Mesenchymal stem cell (in vitro differentiated cells and primary cell): ENCODE measurements around the gene ARHGAP15.

Source experiments
- DNase-seq: peaks from one replicate; pipeline ENCODE4 v3.0.0-alpha.2; 2013
- H2AFZ ChIP-seq: one replicate; pipeline ENCODE4 v1.6.1; 2013; ENCODE audit warnings: low read depth, mild to moderate bottlenecking, control low read depth, inconsistent platforms, low read length, moderate library complexity
- H2AK5ac ChIP-seq: 2 replicates; pipeline ENCODE4 v1.6.1; 2013; ENCODE audit warnings: low read length, moderate library complexity, mild to moderate bottlenecking, inconsistent platforms; ENCODE audit not compliant: severe bottlenecking
- H2BK120ac ChIP-seq: one replicate; pipeline ENCODE4 v1.6.1; 2013; ENCODE audit warnings: low read depth, mild to moderate bottlenecking, inconsistent platforms, low read length, moderate library complexity
- H2BK12ac ChIP-seq, 2 experiments: one replicate each; pipeline ENCODE4 v1.6.1; 2013; ENCODE audit warnings: inconsistent platforms in 2 of 2, low read length in 2 of 2, mild to moderate bottlenecking in 2 of 2, moderate library complexity in 2 of 2, control low read depth in 1 of 2
- H2BK15ac ChIP-seq: one replicate; pipeline ENCODE4 v1.6.1; 2013; ENCODE audit warnings: mild to moderate bottlenecking, low read depth, inconsistent platforms; ENCODE audit not compliant: poor library complexity, severe bottlenecking
- H2BK5ac ChIP-seq: 2 replicates; pipeline ENCODE4 v1.6.1; 2013; ENCODE audit warnings: low read depth, mild to moderate bottlenecking, low read length, control low read depth, inconsistent platforms; ENCODE audit not compliant: poor library complexity, severe bottlenecking
- H3K14ac ChIP-seq, 2 experiments: one replicate each; pipeline ENCODE4 v1.6.1; 2013; ENCODE audit warnings: inconsistent platforms in 2 of 2, low read length in 2 of 2, control low read depth in 1 of 2, mild to moderate bottlenecking in 1 of 2, moderate library complexity in 1 of 2
- H3K18ac ChIP-seq, 2 experiments: one replicate each; pipeline ENCODE4 v1.6.1; 2013; ENCODE audit warnings: inconsistent platforms in 2 of 2, low read length in 2 of 2, control low read depth in 1 of 2, low read depth in 1 of 2, mild to moderate bottlenecking in 1 of 2
- H3K23ac ChIP-seq, 2 experiments: one replicate each; pipeline ENCODE4 v1.6.1; 2013; ENCODE audit warnings: inconsistent platforms in 2 of 2, low read length in 2 of 2, mild to moderate bottlenecking in 2 of 2, moderate library complexity in 2 of 2, control low read depth in 1 of 2
- H3K27ac ChIP-seq: 2 replicates; pipeline ENCODE4 v1.5.1; 2013; ENCODE audit warnings: mild to moderate bottlenecking, moderate library complexity, low read length, control low read depth, inconsistent platforms; ENCODE audit not compliant: poor library complexity, severe bottlenecking
- H3K27me3 ChIP-seq, 2 experiments: 2 replicates each; pipeline versions ENCODE4 v1.6.1 to v1.7.0; 2013; ENCODE audit warnings: low read length in 2 of 2, mild to moderate bottlenecking in 2 of 2, moderate library complexity in 2 of 2, control low read depth in 1 of 2, inconsistent platforms in 1 of 2; ENCODE audit not compliant: control insufficient read depth in 1 of 2, insufficient read depth in 1 of 2
- H3K36me3 ChIP-seq, 2 experiments: 2 replicates each; pipeline versions ENCODE4 v1.6.1 to v1.7.0; 2013; ENCODE audit warnings: low read length in 2 of 2, control low read depth in 1 of 2, inconsistent platforms in 1 of 2, low read depth in 1 of 2, mild to moderate bottlenecking in 1 of 2; ENCODE audit not compliant: insufficient read depth in 2 of 2, control insufficient read depth in 1 of 2
- H3K4ac ChIP-seq, 2 experiments: one replicate each; pipeline ENCODE4 v1.6.1; 2013; ENCODE audit warnings: inconsistent platforms in 2 of 2, low read length in 2 of 2, mild to moderate bottlenecking in 2 of 2, moderate library complexity in 2 of 2, control low read depth in 1 of 2, low read depth in 1 of 2
- H3K4me1 ChIP-seq: 2 replicates; pipeline ENCODE4 v1.6.1; 2013; ENCODE audit warnings: low read depth, low read length, control low read depth; ENCODE audit not compliant: control insufficient read depth, insufficient read depth
- H3K4me2 ChIP-seq: 2 replicates; pipeline ENCODE4 v1.6.1; 2013; ENCODE audit warnings: low read length, mild to moderate bottlenecking, inconsistent platforms; ENCODE audit not compliant: poor library complexity, severe bottlenecking
- H3K4me3 ChIP-seq, 2 experiments: 2 replicates each; pipeline versions ENCODE4 v1.5.1 to v1.7.0; 2013; ENCODE audit warnings: low read length in 2 of 2, mild to moderate bottlenecking in 2 of 2, control low read depth in 1 of 2, low read depth in 1 of 2; ENCODE audit not compliant: insufficient read depth in 1 of 2
- H3K79me1 ChIP-seq: replicated peaks from 2 replicates; pipeline ENCODE4 v1.6.1; 2013; ENCODE audit warnings: mild to moderate bottlenecking, control low read depth, low read length, inconsistent platforms; ENCODE audit not compliant: poor library complexity, severe bottlenecking
- H3K9ac ChIP-seq: 2 replicates; pipeline ENCODE4 v1.7.0; 2013; ENCODE audit warnings: mild to moderate bottlenecking, low read length, moderate library complexity
- H3K9me3 ChIP-seq: 2 replicates; pipeline ENCODE4 v1.7.0; 2013; ENCODE audit warnings: mild to moderate bottlenecking, low read length; ENCODE audit not compliant: control insufficient read depth
- H4K8ac ChIP-seq: one replicate; pipeline ENCODE4 v1.6.1; 2013; ENCODE audit warnings: inconsistent platforms, mild to moderate bottlenecking, low read length, moderate library complexity
- H4K91ac ChIP-seq: one replicate; pipeline ENCODE4 v1.6.1; 2013; ENCODE audit warnings: mild to moderate bottlenecking, low read length, inconsistent platforms
- WGBS: methylation state at CpG from one replicate; pipeline ENCODE4 v1.1.7; 2013; ENCODE audit warnings: mixed read lengths; 5-methylcytosine and 5-hydroxymethylcytosine counted together

ARHGAP15 gene

DNA sequence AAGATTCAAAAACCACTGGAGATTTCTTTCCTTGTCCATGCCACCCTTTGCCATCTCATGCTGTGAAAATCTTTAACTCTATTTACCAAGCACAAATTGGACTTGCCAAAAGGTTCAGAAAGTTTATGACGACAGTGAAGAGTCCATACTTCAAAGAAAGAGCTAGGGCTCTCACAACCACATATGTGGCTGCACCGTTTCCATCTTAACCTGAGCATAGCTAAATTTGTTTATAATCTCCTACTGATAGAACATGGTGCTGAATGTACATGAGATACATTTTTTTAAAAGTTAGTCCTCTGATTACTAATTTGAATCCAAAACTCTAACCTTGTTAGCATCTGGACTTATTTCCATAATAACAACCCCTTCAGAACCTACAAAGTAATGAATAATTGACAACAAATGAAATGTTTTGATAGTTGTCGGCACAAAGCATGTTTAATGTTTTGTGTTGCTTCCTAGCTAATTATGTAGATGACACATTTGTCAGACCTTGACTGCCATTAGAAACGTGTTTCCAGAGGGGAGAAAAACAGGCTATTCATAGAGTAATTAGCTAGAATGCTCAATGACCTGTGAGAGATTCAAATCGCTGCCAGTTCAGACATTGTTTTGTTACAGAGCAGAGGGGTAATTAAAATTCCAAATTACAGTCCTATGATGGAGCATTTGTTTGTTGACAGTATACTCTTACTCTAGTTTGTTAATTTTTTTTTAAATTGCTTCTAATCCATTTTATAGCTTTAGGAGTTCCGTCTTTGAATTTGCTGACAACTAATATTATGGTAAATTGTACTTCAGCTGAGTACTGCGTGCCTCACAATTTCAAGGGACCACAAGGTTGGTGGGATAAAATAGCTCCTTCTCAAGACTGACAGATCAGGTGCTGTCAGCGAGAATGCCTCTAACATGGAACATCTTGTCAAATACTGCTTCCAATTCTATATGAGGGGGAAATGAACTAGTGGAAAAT lies 31.8 kb downstream of the ARHGAP15 start:
- H3K79me1 ChIP-seq = no peaks in the 10 kb centered on the region
- no peaks in the 10 kb centered on the region for H3K27me3 ChIP-seq
- 86% methylated on average over 7 of the region's 8 CpGs for WGBS
- no peak overlapping the region for H3K4me2 ChIP-seq
- no peak overlapping the region for H3K18ac ChIP-seq
- no peak overlapping the region for H3K4me3 ChIP-seq
- no peak overlapping the region for H2AK5ac ChIP-seq
- no peak overlapping the region for H3K4ac ChIP-seq
- H2BK5ac ChIP-seq = no peak overlapping the region
- no peak overlapping the region for H3K14ac ChIP-seq
- no peak overlapping the region for H2BK12ac ChIP-seq
- no peak overlapping the region for H4K91ac ChIP-seq
- no peak for DNase-seq
- H4K8ac ChIP-seq = no peak overlapping the region
- H2BK15ac ChIP-seq = no peak overlapping the region
- no peak overlapping the region for H3K23ac ChIP-seq
- H3K36me3 ChIP-seq = no peaks in the 10 kb centered on the region
- no peak overlapping the region for H3K9ac ChIP-seq
- H3K4me1 ChIP-seq = no peaks in the 10 kb centered on the region
- no peak overlapping the region for H2AFZ ChIP-seq
- no peak overlapping the region for H2BK120ac ChIP-seq
- H3K9me3 ChIP-seq = no peaks in the 10 kb centered on the region
- no peak overlapping the region for H3K27ac ChIP-seq

DNA sequence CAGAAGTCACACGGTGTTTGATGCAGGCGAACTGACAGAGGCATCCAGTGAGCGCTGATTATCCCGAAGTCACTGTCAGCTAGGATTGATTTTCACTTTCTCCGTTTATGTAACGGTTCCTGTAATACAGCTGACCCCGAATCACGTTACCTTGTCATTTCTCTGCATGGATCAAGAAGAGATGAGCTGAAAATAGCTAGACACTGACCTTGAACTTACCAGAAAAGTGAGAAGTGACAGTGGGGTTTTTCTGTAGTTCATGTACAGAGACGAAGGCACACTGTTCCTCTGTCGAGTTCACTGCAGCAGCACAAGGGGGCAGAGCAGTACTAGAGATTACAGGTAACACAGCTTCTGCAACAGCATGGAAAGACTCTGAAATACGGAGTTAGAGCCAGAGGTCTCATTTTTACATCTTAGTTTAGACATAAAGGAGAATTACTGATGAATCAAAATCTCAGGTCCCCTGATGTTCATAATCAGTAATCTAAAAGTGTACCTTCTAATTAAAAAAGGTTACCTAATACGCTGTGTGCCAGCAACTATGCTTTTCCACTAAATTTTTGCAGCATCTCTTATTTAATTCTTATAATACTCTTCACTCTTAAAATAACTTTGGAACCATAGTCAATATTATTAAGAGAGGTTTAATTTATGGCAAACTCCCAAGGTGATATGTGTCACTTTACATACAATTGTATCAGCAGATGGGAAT lies 33.1 kb downstream of the ARHGAP15 start:
- Histone ChIP-seq H2BK15ac (no peak overlapping the region), H4K8ac (no peak overlapping the region), H3K9ac (peak overlapping the region; percentile 54), H3K27ac (no peak overlapping the region), H3K14ac (no peak overlapping the region), H2BK12ac (no peak overlapping the region), H2BK5ac (no peak overlapping the region), H3K79me1 (no peaks in the 10 kb centered on the region), H3K23ac (no peak overlapping the region), H3K27me3 (no peaks in the 10 kb centered on the region), H4K91ac (no peak overlapping the region), H3K4ac (no peak overlapping the region), H3K4me1 (no peaks in the 10 kb centered on the region), H2AFZ (no peak overlapping the region), H3K36me3 (no peaks in the 10 kb centered on the region), H2AK5ac (no peak overlapping the region), H3K4me2 (no peak overlapping the region), H3K4me3 (no peak overlapping the region), H3K9me3 (no peaks in the 10 kb centered on the region), H3K18ac (no peak overlapping the region), H2BK120ac (no peak overlapping the region)
- DNase-seq = peak; percentile 51
- WGBS = 67% methylated on average over 10 of the region's 12 CpGs

DNA sequence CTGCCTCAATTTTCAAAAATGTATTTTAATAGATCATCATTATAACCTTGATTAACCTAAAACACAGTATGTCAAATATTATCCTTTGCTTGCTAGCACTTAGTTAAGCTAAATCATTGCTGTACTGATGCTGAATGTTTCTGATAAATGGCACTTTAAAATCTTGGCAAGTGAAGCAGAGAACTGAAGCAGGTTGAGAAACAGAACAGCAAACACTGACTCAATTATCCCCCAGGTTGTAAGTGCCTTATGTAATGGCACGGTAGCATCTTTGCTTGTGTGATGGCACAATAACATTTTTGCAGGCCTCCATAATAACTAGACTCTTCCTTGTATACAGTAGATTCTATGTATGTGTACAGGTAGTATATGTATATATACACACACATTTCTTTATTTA lies 33.8 kb downstream of the ARHGAP15 start:
- no peak overlapping the region for H3K4me3 ChIP-seq
- no peak overlapping the region for H3K27ac ChIP-seq
- H3K23ac ChIP-seq = no peak overlapping the region
- no peaks in the 10 kb centered on the region for H3K36me3 ChIP-seq
- no peak overlapping the region for H2AFZ ChIP-seq
- DNase-seq = no peak
- H3K9ac ChIP-seq = no peak overlapping the region
- no peak overlapping the region for H3K4ac ChIP-seq
- no peak overlapping the region for H3K18ac ChIP-seq
- no peak overlapping the region for H2BK15ac ChIP-seq
- no peak overlapping the region for H2BK12ac ChIP-seq
- H3K4me1 ChIP-seq = no peaks in the 10 kb centered on the region
- H2BK5ac ChIP-seq = no peak overlapping the region
- H2BK120ac ChIP-seq = no peak overlapping the region
- no peak overlapping the region for H4K8ac ChIP-seq
- no peaks in the 10 kb centered on the region for H3K27me3 ChIP-seq
- no peak overlapping the region for H4K91ac ChIP-seq
- no peak overlapping the region for H3K4me2 ChIP-seq
- H2AK5ac ChIP-seq = no peak overlapping the region
- no CpG with 5 or more reads among the region's 1 CpG for WGBS
- H3K79me1 ChIP-seq = no peaks in the 10 kb centered on the region
- no peaks in the 10 kb centered on the region for H3K9me3 ChIP-seq
- no peak overlapping the region for H3K14ac ChIP-seq

DNA sequence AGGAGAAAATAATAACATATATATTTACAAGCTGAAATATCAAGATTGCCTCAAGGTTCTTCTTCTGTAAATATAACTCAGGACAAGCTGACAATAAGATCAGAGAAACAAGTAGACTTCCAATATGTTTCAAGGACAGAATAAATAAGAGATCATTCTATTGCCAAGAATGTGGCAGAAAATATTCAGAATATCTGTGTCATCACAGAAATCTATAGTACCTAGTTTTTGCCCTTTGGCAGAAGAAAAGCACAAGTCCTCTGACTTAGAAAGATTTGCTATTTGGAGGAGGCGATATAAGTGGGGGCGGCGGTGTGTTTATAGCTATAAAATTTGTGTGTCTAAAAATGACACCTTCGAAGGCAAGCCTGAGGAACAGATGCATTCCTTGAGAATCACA lies 34.3 kb downstream of the ARHGAP15 start:
- H4K8ac ChIP-seq = no peak overlapping the region
- H3K4me1 ChIP-seq = no peaks in the 10 kb centered on the region
- no peak overlapping the region for H2BK15ac ChIP-seq
- no peak overlapping the region for H4K91ac ChIP-seq
- H3K18ac ChIP-seq = no peak overlapping the region
- no peak overlapping the region for H2BK120ac ChIP-seq
- no peaks in the 10 kb centered on the region for H3K36me3 ChIP-seq
- H2AFZ ChIP-seq = no peak overlapping the region
- no peak overlapping the region for H3K27ac ChIP-seq
- no peak overlapping the region for H2BK12ac ChIP-seq
- no peaks in the 10 kb centered on the region for H3K79me1 ChIP-seq
- H3K9me3 ChIP-seq = no peaks in the 10 kb centered on the region
- H3K4me2 ChIP-seq = no peak overlapping the region
- no peak overlapping the region for H3K23ac ChIP-seq
- no peak overlapping the region for H3K4ac ChIP-seq
- H3K27me3 ChIP-seq = no peaks in the 10 kb centered on the region
- H2BK5ac ChIP-seq = no peak overlapping the region
- H3K9ac ChIP-seq = no peak overlapping the region
- DNase-seq = no peak
- H3K14ac ChIP-seq = no peak overlapping the region
- no peak overlapping the region for H2AK5ac ChIP-seq
- no peak overlapping the region for H3K4me3 ChIP-seq
- WGBS = 96% methylated on average over 4 of the region's 4 CpGs
